HepG2 (cell line): Measurements from ENCODE around the gene LASP1. TPM values are rescaled to one million over a fixed set of nuclear protein-coding genes. Genes with fewer than 3 reads are reported as not detected.

Experiments
- ATF4 ChIP-seq, 2 experiments: fragments of 450-650 bp in 1 of 2; sonication (generic) in 1 of 2; formaldehyde crosslinking; IDR thresholded peaks; 2 replicates each; pipeline versions ENCODE4 v1.5.0 to v1.8.0; 2020 to 2022; ENCODE audit warnings: mild to moderate bottlenecking in 1 of 2, missing genetic modification reagents in 1 of 2
- E2F1 ChIP-seq: sonication (generic); formaldehyde crosslinking; IDR thresholded peaks from 2 replicates; pipeline ENCODE4 v1.5.0; 2020; ENCODE audit warnings: missing genetic modification reagents
- E2F2 ChIP-seq: sonication (generic); formaldehyde crosslinking; IDR thresholded peaks from 2 replicates; pipeline ENCODE4 v1.4.0; 2020; ENCODE audit warnings: missing genetic modification reagents, borderline replicate concordance
- HOMEZ ChIP-seq: IDR thresholded peaks from 2 replicates; pipeline ENCODE4 v1.6.1; 2016; ENCODE audit warnings: low read depth
- LRRFIP1 ChIP-seq: sonication (generic); formaldehyde crosslinking; conservative IDR thresholded peaks from 2 replicates; pipeline ENCODE4 v1.4.0; 2020; ENCODE audit warnings: missing genetic modification reagents
- NR2F6 ChIP-seq, 2 experiments: IDR thresholded peaks; 2 replicates each; pipeline ENCODE4 v1.6.1; 2016; ENCODE audit warnings: antibody characterized with exemption in 1 of 2, mild to moderate bottlenecking in 1 of 2
- PPARG ChIP-seq: conservative IDR thresholded peaks from 2 replicates; pipeline ENCODE4 v1.6.1; 2016; ENCODE audit warnings: missing biosample characterization, missing genetic modification reagents
- SATB2 ChIP-seq: sonication (generic); formaldehyde crosslinking; IDR thresholded peaks from 2 replicates; pipeline ENCODE4 v1.5.0; 2020; ENCODE audit warnings: missing genetic modification reagents
- ZNF224 ChIP-seq: sonication (generic); formaldehyde crosslinking; IDR thresholded peaks from 2 replicates; pipeline ENCODE4 v1.5.0; 2020; ENCODE audit warnings: mild to moderate bottlenecking, missing genetic modification reagents
- ZNF557 ChIP-seq: sonication (generic); formaldehyde crosslinking; IDR thresholded peaks from 2 replicates; pipeline ENCODE4 v1.4.0; 2020; ENCODE audit warnings: missing genetic modification reagents
- ZNF639 ChIP-seq: conservative IDR thresholded peaks from 2 replicates; pipeline ENCODE4 v1.6.1; 2018; ENCODE audit warnings: missing genetic modification reagents
- ZSCAN5A ChIP-seq: sonication (generic); formaldehyde crosslinking; IDR thresholded peaks from 2 replicates; pipeline ENCODE4 v1.8.0; 2022; ENCODE audit warnings: mild to moderate bottlenecking, missing genetic modification reagents, borderline replicate concordance
- polyA plus RNA-seq, 8 experiments: library from polyadenylated mRNA; depleted of rRNA in 3 of 8; stranded (reverse) in 7 of 8; unstranded in 1 of 8; fragments of >200 nt; fragmentation: Illumina TruSeq in 4 of 8; extraction: Trizol in 4 of 8; gene quantifications; 2 replicates each; pipeline versions ENCODE4 v1.2.1 to v1.2.3, GENCODE V29; 2011 to 2016; ENCODE audit warnings: low read depth in 4 of 8, missing spikeins in 1 of 8, mixed read lengths in 1 of 8; ENCODE audit not compliant: insufficient read depth in 1 of 8
- total RNA-seq, 5 experiments: library from RNA; depleted of rRNA; stranded (reverse); fragments of >200 nt; fragmentation: Illumina TruSeq; extraction: Trizol; gene quantifications; 2 replicates each; pipeline ENCODE4 v1.2.3, GENCODE V29; 2016; ENCODE audit warnings: low read depth in 1 of 5

The LASP1 gene
- total and polyA plus RNA-seq, 2 of the 13 experiments (the other 11 are each of a cell fraction or from before 2014, with no cell fraction given): 70.1 to 97.0 TPM

- TF ChIP-seq ZNF639 (CRISPR knock-in tag) (no peak), SATB2 (CRISPR knock-in tag) (peak; percentile 43; the same call in 1 of the 2 replicates), E2F2 (CRISPR knock-in tag) (0 out of 2 replicates have a peak, but pooled peaks have one; percentile 13), PPARG (CRISPR knock-in tag) (no peak; the same call in 1 of the 2 replicates), ZNF557 (no peak), ZSCAN5A (CRISPR knock-in tag) (no peak), ATF4 (CRISPR knock-in tag; IDR thresholded peaks at IDR 0.05) (no peak), HOMEZ (0 out of 2 replicates have a peak, but pooled peaks have one; percentile 10), ZNF224 (CRISPR knock-in tag) (0 out of 2 replicates have a peak, but pooled peaks have one; percentile 29), E2F1 (CRISPR knock-in tag) (0 out of 2 replicates have a peak, but pooled peaks have one; percentile 35), NR2F6 (IDR thresholded peaks at IDR 0.05) (peak; percentile 41; the same call in 1 of the 2 replicates), NR2F6 (CRISPR knock-in tag; IDR thresholded peaks at IDR 0.05) (peak; percentile 28), LRRFIP1 (CRISPR knock-in tag) (no peak)
- TF ChIP-seq, all 625 proteins: peak for 156
Observed at GRCh38 chr17:38867179-38867967, 2.5 kb upstream of the LASP1 start (continued).
